IPS DF 6.9 (cell line): ENCODE data around the gene PHACTR4.
"Not testable (repeated sequence)": the region's sequence is repeated elsewhere in the genome, so short reads cannot be mapped to it uniquely, and the experiment has no call there.

Experiments used
- DNase-seq: peaks from one replicate; pipeline ENCODE4 v3.0.0-alpha.2; 2013; ENCODE audit warnings: low read depth, low spot score
- H3K27ac ChIP-seq: one replicate; pipeline ENCODE4 v1.5.1; 2013; ENCODE audit warnings: low read length, control low read depth
- H3K27me3 ChIP-seq: 2 replicates; pipeline ENCODE4 v1.6.1; 2013; ENCODE audit warnings: mild to moderate bottlenecking, low read length; ENCODE audit not compliant: control insufficient read depth, insufficient read depth
- H3K36me3 ChIP-seq: 2 replicates; pipeline ENCODE4 v1.6.1; 2013; ENCODE audit warnings: low read length; ENCODE audit not compliant: control insufficient read depth, insufficient read depth
- H3K4me1 ChIP-seq: 2 replicates; pipeline ENCODE4 v1.6.1; 2013; ENCODE audit warnings: low read length; ENCODE audit not compliant: control insufficient read depth, insufficient read depth
- H3K4me3 ChIP-seq: 2 replicates; pipeline ENCODE4 v1.5.1; 2013; ENCODE audit warnings: mild to moderate bottlenecking, low read length
- H3K9me3 ChIP-seq: 2 replicates; pipeline ENCODE4 v1.6.1; 2013; ENCODE audit warnings: low read length, inconsistent platforms; ENCODE audit not compliant: control insufficient read depth, insufficient read depth
- WGBS: extraction: QIAGEN DNeasy Blood & Tissue Kit; methylation state at CpG from one replicate; pipeline ENCODE4 v1.1.7; 2013; ENCODE audit warnings: mixed read lengths, missing lambda C conversion rate; ENCODE audit not compliant: insufficient read length, insufficient coverage; 5-methylcytosine and 5-hydroxymethylcytosine counted together

The PHACTR4 gene

DNA sequence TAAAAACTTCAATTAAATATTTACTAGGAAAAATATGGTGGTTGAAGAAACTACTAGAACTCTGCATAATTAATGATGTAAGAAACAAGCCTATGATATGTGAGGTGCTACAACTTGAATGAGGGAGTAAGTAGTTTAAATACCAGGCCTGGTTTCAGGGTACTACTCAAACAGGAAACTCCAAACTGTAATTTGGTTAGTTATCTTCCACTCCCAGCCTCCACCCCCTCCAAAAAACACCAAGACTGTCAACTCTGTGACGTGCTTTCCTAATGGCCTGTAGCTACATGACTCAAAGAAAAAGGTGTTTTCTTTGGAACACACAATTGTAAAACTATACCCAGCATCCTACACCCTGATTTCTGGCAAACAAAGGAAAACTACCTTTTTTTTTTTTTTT is 80.4 kb downstream of the PHACTR4 start:
- H3K4me3 ChIP-seq, result no peak overlapping the region
- no peaks in the 10 kb centered on the region for H3K36me3 ChIP-seq
- no peak overlapping the region for H3K27ac ChIP-seq
- DNase-seq, result no peak
- no CpG with 5 or more reads among the region's 1 CpG for WGBS
- H3K27me3 ChIP-seq, result no peaks in the 10 kb centered on the region
- H3K4me1 ChIP-seq, result no peaks in the 10 kb centered on the region
- no peaks in the 10 kb centered on the region for H3K9me3 ChIP-seq

DNA sequence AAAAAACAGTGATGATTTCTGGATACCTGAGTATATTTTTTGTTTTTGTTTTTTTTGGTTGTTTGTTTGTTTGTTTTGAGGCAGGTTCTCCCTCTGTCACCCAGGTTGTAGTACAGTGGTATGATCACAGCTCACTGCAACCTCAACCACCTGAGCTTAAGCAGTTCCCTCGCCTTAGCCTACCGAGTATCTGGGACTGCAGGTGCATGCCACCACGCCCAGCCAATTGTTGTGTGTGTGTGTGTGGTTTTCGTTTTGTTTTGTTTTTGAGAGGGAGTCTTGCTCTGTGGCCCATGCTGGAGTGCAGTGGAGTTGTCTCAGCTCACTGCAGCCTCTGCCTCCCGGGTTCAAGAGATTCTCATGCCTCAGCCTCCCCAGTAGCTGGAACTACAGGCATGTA is 81.0 kb downstream of the PHACTR4 start:
- Histone ChIP-seq H3K4me3 (no peak overlapping the region), H3K9me3 (no peaks in the 10 kb centered on the region), H3K27ac (no peak overlapping the region), H3K36me3 (no peaks in the 10 kb centered on the region), H3K27me3 (no peaks in the 10 kb centered on the region), H3K4me1 (no peaks in the 10 kb centered on the region)
- WGBS, result no CpG with 5 or more reads among the region's 5 CpGs
- no peak for DNase-seq

DNA sequence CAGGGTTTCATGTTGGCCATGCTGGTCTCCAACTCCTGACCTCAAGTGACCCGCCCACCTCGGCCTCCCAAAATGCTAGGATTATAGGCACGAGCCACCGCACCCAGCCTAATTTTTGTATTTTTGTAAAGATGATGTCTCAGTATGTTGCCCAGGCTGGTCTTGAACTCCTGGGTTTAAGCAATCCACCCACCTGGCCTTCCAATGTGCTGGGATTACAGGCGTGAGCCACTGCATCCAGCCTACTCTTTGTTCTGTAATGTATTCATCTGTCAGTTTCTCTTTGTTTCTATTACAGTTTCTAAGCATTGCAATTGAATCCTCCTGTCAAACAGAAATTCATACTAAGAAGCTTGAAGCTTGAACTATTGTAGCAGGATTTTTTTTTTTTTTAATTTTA is 81.5 kb downstream of the PHACTR4 start:
- Histone ChIP-seq H3K36me3 (no peaks in the 10 kb centered on the region; the same call in 1 of the 2 replicates), H3K27ac (no peak overlapping the region), H3K4me1 (no peaks in the 10 kb centered on the region; the same call in 1 of the 2 replicates), H3K27me3 (no peaks in the 10 kb centered on the region), H3K4me3 (no peak overlapping the region), H3K9me3 (no peaks in the 10 kb centered on the region)
- WGBS, result no CpG with 5 or more reads among the region's 5 CpGs
- DNase-seq, result no peak

DNA sequence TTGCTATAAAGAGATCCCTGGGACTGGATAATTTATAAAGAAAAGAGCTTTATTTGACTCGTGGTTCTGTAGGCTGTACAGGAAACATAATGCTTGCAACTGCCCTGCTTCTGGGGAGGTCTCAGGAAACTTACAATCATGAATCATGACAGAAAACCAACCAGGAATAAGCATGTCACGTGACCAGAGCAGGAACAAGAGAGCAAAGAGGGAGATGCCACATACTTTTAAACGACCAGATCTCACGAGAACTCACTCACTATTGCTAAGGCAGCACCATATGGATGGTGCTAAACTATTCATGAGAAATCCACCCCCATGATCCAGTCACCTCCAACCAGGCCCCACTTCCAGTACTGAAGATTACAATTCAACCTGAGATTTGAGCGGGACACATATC is 86.5 kb downstream of the PHACTR4 start:
- no peaks in the 10 kb centered on the region for H3K27me3 ChIP-seq
- no peaks in the 10 kb centered on the region; the same call in 1 of the 2 replicates for H3K4me1 ChIP-seq
- no peak overlapping the region for H3K27ac ChIP-seq
- no peaks in the 10 kb centered on the region for H3K9me3 ChIP-seq
- H3K4me3 ChIP-seq, result no peak overlapping the region
- DNase-seq, result no peak
- no CpG with 5 or more reads among the region's 5 CpGs for WGBS
- no peaks in the 10 kb centered on the region; the same call in 1 of the 2 replicates for H3K36me3 ChIP-seq

DNA sequence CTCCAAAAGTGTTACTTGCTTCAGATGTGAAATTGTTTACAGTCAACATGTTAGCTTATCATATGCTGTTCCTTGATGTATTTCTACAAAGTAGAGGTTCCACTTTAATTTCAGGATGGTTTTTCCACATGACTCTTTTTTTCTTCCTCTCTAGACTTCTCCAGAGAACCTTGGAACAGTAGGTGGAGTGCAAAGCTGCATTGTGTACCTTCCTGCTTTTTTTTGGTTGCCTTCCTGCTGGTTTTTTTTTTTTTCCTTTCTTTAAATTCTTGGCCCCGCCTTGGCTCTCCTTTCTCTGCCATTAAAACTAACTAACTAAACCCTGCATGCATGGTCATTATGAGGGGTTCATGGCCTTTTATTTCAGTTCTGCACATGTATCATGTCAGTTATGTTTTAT is 88.1 kb downstream of the PHACTR4 start:
- H3K36me3 ChIP-seq, result no peaks in the 10 kb centered on the region; the same call in 1 of the 2 replicates
- H3K27me3 ChIP-seq, result no peaks in the 10 kb centered on the region
- no peak overlapping the region for H3K4me3 ChIP-seq
- DNase-seq, result no peak
- no peak overlapping the region for H3K27ac ChIP-seq
- H3K4me1 ChIP-seq, result no peaks in the 10 kb centered on the region; the same call in 1 of the 2 replicates
- WGBS, result no CpG with 5 or more reads among the region's 1 CpG
- no peaks in the 10 kb centered on the region for H3K9me3 ChIP-seq

DNA sequence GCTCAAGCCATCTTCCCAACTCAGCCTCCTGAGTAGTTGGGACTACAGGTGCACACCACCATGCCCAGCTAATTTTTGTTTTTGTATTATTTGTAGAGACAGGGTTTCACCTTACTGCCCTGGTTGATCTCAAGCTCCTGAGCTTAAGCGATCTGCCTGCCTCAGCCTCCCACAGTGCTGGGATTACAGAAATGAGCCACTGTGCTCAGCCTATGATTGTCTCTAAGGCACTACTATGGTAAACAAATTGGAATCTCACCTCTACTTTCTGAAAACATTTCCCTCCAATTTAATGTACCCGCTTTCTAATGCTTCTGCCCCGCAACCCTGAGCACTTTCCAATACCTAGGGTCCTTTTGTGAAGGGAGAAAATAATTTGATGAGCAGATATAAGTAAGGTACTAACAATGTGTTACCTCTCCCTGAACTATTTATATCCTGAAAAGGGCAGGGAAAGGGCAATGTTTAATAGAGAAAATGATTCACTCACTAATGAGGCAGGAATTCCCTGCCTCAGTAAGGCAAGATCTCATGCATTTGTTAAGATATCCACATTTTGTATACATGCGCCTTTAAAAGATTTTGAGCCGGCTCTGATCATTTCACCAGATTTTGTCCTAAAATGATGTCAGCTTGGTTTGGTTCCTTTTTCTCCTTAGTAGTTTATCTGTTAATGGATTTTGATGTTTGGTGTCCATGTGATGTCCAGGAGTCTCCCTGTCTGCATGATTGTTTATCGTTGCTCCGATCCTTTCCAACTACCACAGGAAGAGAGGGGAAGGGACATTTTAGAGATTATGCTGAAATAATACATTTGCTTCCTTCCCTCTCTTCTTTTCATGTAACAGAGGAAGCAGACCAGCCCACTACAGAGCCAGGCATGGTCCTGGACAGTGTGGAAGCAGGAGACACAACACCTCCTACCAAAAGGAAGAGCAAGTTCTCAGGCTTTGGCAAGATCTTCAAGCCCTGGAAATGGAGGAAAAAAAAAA is 89.0 kb downstream of the PHACTR4 start:
- Histone ChIP-seq H3K9me3 (no peaks in the 10 kb centered on the region), H3K27me3 (no peaks in the 10 kb centered on the region), H3K4me3 (no peak overlapping the region), H3K27ac (no peak overlapping the region), H3K36me3 (no peaks in the 10 kb centered on the region; the same call in 1 of the 2 replicates), H3K4me1 (no peaks in the 10 kb centered on the region; the same call in 1 of the 2 replicates)
- no peak for DNase-seq
- no CpG with 5 or more reads among the region's 7 CpGs for WGBS

DNA sequence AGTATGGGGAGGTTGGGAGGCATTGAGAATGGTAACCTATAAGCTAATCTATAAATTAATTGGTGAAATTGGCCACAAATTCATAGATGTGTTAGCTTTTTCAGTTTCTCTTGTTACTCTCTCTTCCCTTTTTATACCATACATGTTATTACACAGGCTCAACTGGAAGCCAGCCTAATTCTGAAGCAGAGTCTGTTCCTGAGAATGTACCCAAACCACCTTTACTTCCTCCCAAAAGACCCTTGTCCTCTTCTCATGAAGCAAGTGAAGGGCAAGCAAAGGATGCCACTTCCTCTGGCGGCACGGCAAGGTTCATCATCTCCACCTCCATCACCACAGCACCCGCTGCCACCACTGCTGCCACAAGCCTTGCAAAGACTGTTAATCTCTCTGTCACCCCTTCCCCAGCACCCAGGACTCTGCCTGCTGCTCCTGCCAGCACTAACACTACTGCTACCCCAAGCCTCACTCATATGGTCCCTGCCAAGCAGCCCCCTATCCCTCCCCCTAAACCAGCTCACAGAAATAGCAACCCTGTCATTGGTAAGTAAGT is 96.8 kb downstream of the PHACTR4 start:
- Histone ChIP-seq H3K4me3 (no peak overlapping the region), H3K9me3 (no peaks in the 10 kb centered on the region), H3K36me3 (peaks cover 4% of the 10 kb centered on the region; the same call in 1 of the 2 replicates), H3K4me1 (no peaks in the 10 kb centered on the region), H3K27ac (no peak overlapping the region), H3K27me3 (no peaks in the 10 kb centered on the region)
- WGBS, result no CpG with 5 or more reads among the region's 3 CpGs
- DNase-seq, result no peak

DNA sequence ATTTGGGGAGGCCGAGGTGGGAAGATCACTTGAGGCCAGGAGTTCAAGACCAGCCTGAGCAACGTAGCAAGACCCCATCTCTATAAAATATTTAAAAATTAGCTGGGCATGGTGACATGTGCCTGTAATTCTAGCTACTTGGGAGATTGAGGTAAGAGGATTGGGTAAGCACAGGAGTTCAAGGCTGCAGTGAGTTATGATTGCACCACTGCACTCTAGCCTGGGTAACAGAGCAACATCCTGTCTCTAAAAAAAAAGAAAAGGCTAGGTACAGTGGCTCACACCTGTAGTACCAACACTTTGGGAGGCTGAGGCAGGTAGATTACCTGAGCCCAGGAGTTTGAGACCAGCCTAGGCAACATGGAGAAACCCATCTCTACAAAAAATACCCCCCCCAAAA is 100.6 kb downstream of the PHACTR4 start:
- no CpG with 5 or more reads among the region's 2 CpGs for WGBS
- no peak for DNase-seq

DNA sequence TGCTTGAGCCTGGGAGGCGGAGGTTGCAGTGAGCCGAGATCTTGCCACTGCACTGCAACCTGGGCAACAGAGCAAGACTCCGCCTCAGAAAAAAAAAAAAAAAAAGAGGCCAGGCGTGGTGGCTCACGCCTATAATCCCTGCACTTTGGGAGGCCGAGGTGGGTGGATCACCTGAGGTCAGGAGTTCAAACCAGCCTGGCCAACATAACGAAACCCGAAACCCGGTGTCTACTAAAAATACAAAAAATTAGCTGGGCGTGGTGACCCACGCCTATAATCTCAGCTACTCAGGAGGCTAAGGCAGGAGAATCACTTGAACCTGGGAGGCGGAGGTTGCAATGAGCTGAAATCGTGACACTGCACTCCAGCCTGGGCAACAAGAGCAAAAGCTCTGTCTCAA is 110.0 kb downstream of the PHACTR4 start:
- H3K36me3 ChIP-seq, result peaks cover 16% of the 10 kb centered on the region; the same call in 1 of the 2 replicates
- H3K27ac ChIP-seq, H3K9me3 ChIP-seq, H3K4me3 ChIP-seq, H3K27me3 ChIP-seq, H3K4me1 ChIP-seq, DNase-seq: not testable (repeated sequence)
- WGBS, result no CpG with 5 or more reads among the region's 13 CpGs

More for the DNA sequence above, 100.6 kb downstream of the PHACTR4 start:
- no peaks in the 10 kb centered on the region for H3K9me3 ChIP-seq
- H3K27me3 ChIP-seq, result no peaks in the 10 kb centered on the region
- no peak overlapping the region for H3K27ac ChIP-seq
- H3K36me3 ChIP-seq, result peaks cover 5% of the 10 kb centered on the region; the same call in 1 of the 2 replicates
- H3K4me3 ChIP-seq, result no peak overlapping the region
- H3K4me1 ChIP-seq, result no peaks in the 10 kb centered on the region

DNA sequence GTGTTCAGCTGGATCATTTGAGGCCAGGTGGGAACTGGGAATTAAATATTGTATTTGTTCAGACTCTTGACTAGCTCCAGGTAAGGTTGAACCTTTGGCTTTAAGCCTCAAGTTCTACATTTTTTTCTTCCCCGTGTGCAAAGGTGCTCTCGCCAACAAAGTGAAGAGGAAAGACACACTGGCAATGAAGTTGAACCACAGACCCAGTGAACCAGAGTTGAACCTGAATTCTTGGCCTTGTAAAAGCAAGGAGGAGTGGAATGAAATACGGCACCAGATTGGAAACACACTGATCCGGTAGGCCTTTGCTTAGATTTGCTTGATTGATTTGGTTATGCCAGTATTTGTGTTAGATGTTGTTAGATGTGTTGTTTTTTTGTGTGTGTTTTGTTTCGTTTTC is 110.8 kb downstream of the PHACTR4 start:
- no peak for DNase-seq
- H3K4me1 ChIP-seq, result no peaks in the 10 kb centered on the region
- H3K9me3 ChIP-seq, result no peaks in the 10 kb centered on the region
- no peak overlapping the region for H3K27ac ChIP-seq
- WGBS, result no CpG with 5 or more reads among the region's 5 CpGs
- H3K4me3 ChIP-seq, result no peak overlapping the region
- H3K36me3 ChIP-seq, result peaks cover 16% of the 10 kb centered on the region; the same call in 1 of the 2 replicates
- no peaks in the 10 kb centered on the region for H3K27me3 ChIP-seq
